Endothelial cell of umbilical vein (primary cell): ENCODE measurements around the gene HSPA8. TPM values are rescaled to one million over a fixed set of nuclear protein-coding genes. Genes with fewer than 3 reads are reported as not detected.

Source experiments
- BruUV-seq: library from RNA; stranded (reverse); fragments of 400-500 nt; replicated peaks from 2 replicates; lab custom pipeline; 2021; lab: Mats Ljungman, UMichigan
- CTCF ChIA-PET: fragments of 300-600, 350-600 bp; sonication (Branson Sonifier 250); formaldehyde crosslinking; loops from one replicate; lab custom pipeline; 2021; ENCODE audit warnings: antibody characterized with exemption, inconsistent platforms; lab: Charles Lee
- POLR2A ChIA-PET: fragments of 300-600, 350-600 bp; sonication (Branson Sonifier 250); formaldehyde crosslinking; loops from one replicate; lab custom pipeline; 2021; ENCODE audit warnings: antibody characterized with exemption, inconsistent platforms; lab: Charles Lee
- DNase-seq: peaks from one replicate; pipeline ENCODE4 v3.0.0-alpha.2; 2011; ENCODE audit warnings: low read depth, low spot score
- FAIRE-seq: peaks from 2 replicates; lab custom pipeline; 2011; peaks lifted over from hg19 to GRCh38; lab: Jason Lieb, UNC
- H2AFZ ChIP-seq: 2 replicates; pipeline ENCODE4 v1.6.0; 2012; ENCODE audit warnings: low read depth, low read length, control low read depth, inconsistent platforms
- H3K27ac ChIP-seq: 2 replicates; pipeline ENCODE4 v1.5.1; 2011; ENCODE audit warnings: low read depth, mild to moderate bottlenecking, control low read depth, low read length, moderate library complexity; ENCODE audit not compliant: insufficient read depth
- H3K27me3 ChIP-seq, 2 experiments: 2 replicates each; pipeline versions ENCODE4 v1.6.0 to v1.6.1; 2011; ENCODE audit warnings: low read length in 2 of 2, mixed read lengths in 1 of 2; ENCODE audit not compliant: control insufficient read depth in 2 of 2, insufficient read depth in 2 of 2
- H3K36me3 ChIP-seq, 2 experiments: 2 replicates in 1 of 2; 3 replicates in 1 of 2; pipeline ENCODE4 v1.5.1; 2011; ENCODE audit warnings: low read length in 2 of 2, mild to moderate bottlenecking in 1 of 2, moderate library complexity in 1 of 2; ENCODE audit not compliant: control insufficient read depth in 2 of 2, insufficient read depth in 2 of 2; ENCODE audit errors: extremely low read depth in 1 of 2
- H3K4me1 ChIP-seq: 3 replicates; pipeline ENCODE4 v1.5.1; 2011; ENCODE audit warnings: mild to moderate bottlenecking, low read length; ENCODE audit not compliant: control insufficient read depth, insufficient read depth; ENCODE audit errors: extremely low read depth
- H3K4me2 ChIP-seq: 2 replicates; pipeline ENCODE4 v1.6.1; 2011; ENCODE audit warnings: low read length, control low read depth, mixed read lengths; ENCODE audit not compliant: insufficient read depth
- H3K4me3 ChIP-seq, 3 experiments: fragments of 200-600 bp in 1 of 3; sonication (generic), shearing (Covaris generic) in 1 of 3; replicated peaks in 1 of 3; 2 replicates each; pipeline ENCODE4 v1.5.1; 2011 to 2016; ENCODE audit warnings: control low read depth in 3 of 3, low read length in 3 of 3, mild to moderate bottlenecking in 2 of 3, inconsistent platforms in 1 of 3, low read depth in 1 of 3, moderate library complexity in 1 of 3; ENCODE audit not compliant: insufficient read depth in 1 of 3
- H3K79me2 ChIP-seq: 2 replicates; pipeline ENCODE4 v1.6.0; 2012; ENCODE audit warnings: low read length, inconsistent platforms; ENCODE audit not compliant: control insufficient read depth, insufficient read depth
- H3K9ac ChIP-seq: replicated peaks from 2 replicates; pipeline ENCODE3; 2011; ENCODE audit warnings: low read length, control low read depth; ENCODE audit not compliant: insufficient read depth; ENCODE audit errors: extremely low read depth
- H3K9me1 ChIP-seq: replicated peaks from 3 replicates; pipeline ENCODE4 v1.6.0; 2011; ENCODE audit warnings: mild to moderate bottlenecking, low read length; ENCODE audit not compliant: control insufficient read depth, insufficient read depth; ENCODE audit errors: extremely low read depth
- H3K9me3 ChIP-seq: replicated peaks from 2 replicates; pipeline ENCODE4 v1.5.1; 2012; ENCODE audit warnings: low read length, inconsistent platforms; ENCODE audit not compliant: control insufficient read depth, insufficient read depth
- H4K20me1 ChIP-seq: replicated peaks from 2 replicates; pipeline ENCODE3; 2011; ENCODE audit warnings: mild to moderate bottlenecking, low read length; ENCODE audit not compliant: control insufficient read depth, insufficient read depth; ENCODE audit errors: extremely low read depth
- EZH2 ChIP-seq: IDR thresholded peaks from 2 replicates; pipeline ENCODE4 v1.6.1; 2012; ENCODE audit warnings: borderline replicate concordance, low read depth, mild to moderate bottlenecking, moderate library complexity, low read length, inconsistent platforms; ENCODE audit not compliant: severe bottlenecking
- FOS ChIP-seq: IDR thresholded peaks from 2 replicates; pipeline ENCODE4 v1.6.1; 2011; ENCODE audit warnings: mild to moderate bottlenecking, low read length, moderate library complexity, borderline replicate concordance; ENCODE audit not compliant: insufficient read depth
- GATA2 ChIP-seq: IDR thresholded peaks from 2 replicates; pipeline ENCODE4 v1.7.0; 2011; ENCODE audit warnings: low read depth, mild to moderate bottlenecking, moderate library complexity, mixed read lengths, low read length; ENCODE audit not compliant: insufficient read length, insufficient read depth
- JUN ChIP-seq: IDR thresholded peaks from 2 replicates; pipeline ENCODE4 v1.6.1; 2011; ENCODE audit warnings: borderline replicate concordance, low read depth; ENCODE audit not compliant: insufficient read length, insufficient read depth
- MAX ChIP-seq: IDR thresholded peaks from 2 replicates; pipeline ENCODE4 v1.6.1; 2011; ENCODE audit not compliant: insufficient read depth, insufficient read length
- MYC ChIP-seq: IDR thresholded peaks from one replicate; pipeline ENCODE4 v1.6.1; 2011; ENCODE audit warnings: mild to moderate bottlenecking, low read depth, low read length
- POLR2AphosphoS5 ChIP-seq: IDR thresholded peaks from 2 replicates; pipeline ENCODE4 v1.6.1; 2012; ENCODE audit warnings: low read depth, mild to moderate bottlenecking, control low read depth, low read length, moderate library complexity; ENCODE audit not compliant: insufficient read depth
- dilution Hi-C: fragments of 300-500 bp; cut with MboI; formaldehyde crosslinking; loops from one replicate; pipeline ENCODE4 v1.15.0; 2019; ENCODE audit warnings: low sequenced_read_pairs; ENCODE audit not compliant: extremely low pct_ligation_motif_present
- intact Hi-C: fragments of 100-400 bp; cut with micrococcal nuclease; formaldehyde crosslinking; loops from one replicate; pipeline ENCODE4 v1.10.0; 2022
- polyA plus RNA-seq, 4 experiments: library from polyadenylated mRNA; depleted of rRNA in 3 of 4; stranded (reverse) in 3 of 4; unstranded in 1 of 4; fragments of >200 nt; gene quantifications; 2 replicates each; pipeline versions ENCODE4 v1.2.1 to v1.2.3, GENCODE V29; 2011 to 2012; ENCODE audit warnings: missing spikeins in 1 of 4
- total RNA-seq: library from RNA; stranded (reverse); gene quantifications from 2 replicates; pipeline ENCODE4 v1.2.3, GENCODE V29; 2021

Gene HSPA8
- total and polyA plus RNA-seq, 2 donors (not counting 3 experiments of a cell fraction or from before 2014, with no cell fraction given) = 1,383 to 1,728 TPM

DNA sequence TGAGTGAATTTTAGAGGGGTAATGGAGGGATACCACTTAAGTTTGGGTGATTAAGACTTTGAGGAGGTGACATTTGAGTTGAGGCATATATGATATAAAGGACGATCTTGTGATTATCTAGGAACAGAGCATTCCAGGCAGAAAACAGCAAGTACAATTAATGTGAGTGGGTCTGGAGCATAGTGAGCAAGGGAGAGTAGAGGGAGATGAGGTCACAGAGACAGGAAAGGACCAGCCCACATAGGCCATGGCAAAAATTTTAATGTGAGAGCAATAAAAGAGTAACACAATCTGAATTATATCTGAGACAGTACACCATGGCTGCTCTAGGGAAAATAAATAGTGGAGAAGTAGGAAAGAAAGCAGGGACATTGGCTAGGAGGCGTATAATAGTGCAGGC is 14.5 kb upstream of the HSPA8 start:
- no peak overlapping the region for H3K27ac ChIP-seq
- H3K36me3 ChIP-seq = no peaks in the 10 kb centered on the region
- no peak overlapping the region for H2AFZ ChIP-seq
- no peaks in the 10 kb centered on the region for H4K20me1 ChIP-seq
- ChIA-PET POLR2A (no interaction called here), CTCF (no interaction called here)
- H3K9ac ChIP-seq = no peak overlapping the region
- no peak for DNase-seq
- no peaks in the 10 kb centered on the region for H3K27me3 ChIP-seq
- no peaks in the 10 kb centered on the region for H3K4me1 ChIP-seq
- FAIRE-seq = no peak
- no peak overlapping the region for H3K4me3 ChIP-seq
- no peak overlapping the region for H3K4me2 ChIP-seq
- no peaks in the 10 kb centered on the region for H3K9me3 ChIP-seq
- dilution Hi-C loops = no loop called here
- intact Hi-C loops = no loop called here
- H3K79me2 ChIP-seq = no peaks in the 10 kb centered on the region
- H3K9me1 ChIP-seq = no peaks in the 10 kb centered on the region
- no peak for TF ChIP-seq MAX
- BruUV-seq = no TSS peak

GRCh38 chr11:123073343-123074057 is 11.6 kb upstream of the HSPA8 start:
- Histone ChIP-seq H3K9ac (no peak overlapping the region), H3K4me1 (no peaks in the 10 kb centered on the region), H2AFZ (no peak overlapping the region), H3K27me3 (no peaks in the 10 kb centered on the region), H3K36me3 (no peaks in the 10 kb centered on the region), H3K4me3 (no peak overlapping the region), H3K9me1 (no peaks in the 10 kb centered on the region), H3K9me3 (no peaks in the 10 kb centered on the region), H4K20me1 (no peaks in the 10 kb centered on the region), H3K79me2 (no peaks in the 10 kb centered on the region), H3K27ac (no peak overlapping the region), H3K4me2 (no peak overlapping the region)
- TF ChIP-seq GATA2 (no peak), MAX (no peak), POLR2AphosphoS5 (no peak), MYC (no peak), FOS (no peak), JUN (no peak), EZH2 (no peak)
- DNase-seq (no peak), FAIRE-seq (no peak)
- POLR2A ChIA-PET = interaction anchor here (0.7 kb wide), 1 partner anchor 11 kb away, joined by 3 read pairs; the partner anchor contains the start of gene HSPA8
- no TSS peak for BruUV-seq
- dilution Hi-C loops = no loop called here
- CTCF ChIA-PET = interaction anchor here (0.7 kb wide), 1 partner anchor 30 kb away, joined by 4 read pairs; no protein-coding TSS in a partner anchor
- intact Hi-C loops = no loop called here
